ENCODE results near the gene CDKN2B-AS1.

The CDKN2B-AS1 gene

GRCh38 chr9:21982861-21983560 is 11.6 kb upstream of the CDKN2B-AS1 start:
- no peak for DNase-seq

DNA sequence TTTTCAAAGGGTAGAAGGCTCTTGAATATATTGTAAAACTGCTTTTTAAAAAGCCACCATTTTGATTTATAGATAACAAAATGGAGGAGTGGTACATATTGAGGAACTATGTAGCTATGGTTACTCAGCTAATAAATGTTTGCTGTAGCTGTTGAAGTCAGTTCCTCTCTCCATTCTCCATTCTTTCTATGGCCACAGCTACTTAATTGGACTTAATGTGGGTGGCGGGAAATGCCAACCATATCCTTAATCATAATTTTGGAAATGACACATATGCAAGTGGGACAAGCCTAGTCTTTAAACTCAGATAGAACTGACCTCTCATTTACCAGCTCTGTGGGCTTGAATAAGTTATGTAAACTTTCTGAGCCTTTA is 11.0 kb upstream of the CDKN2B-AS1 start:
- no peak for DNase-seq

- DNase-seq, result no peak
These were observed 10.5 kb upstream of the CDKN2B-AS1 start for GRCh38 chr9:21984101-21984500.

DNA sequence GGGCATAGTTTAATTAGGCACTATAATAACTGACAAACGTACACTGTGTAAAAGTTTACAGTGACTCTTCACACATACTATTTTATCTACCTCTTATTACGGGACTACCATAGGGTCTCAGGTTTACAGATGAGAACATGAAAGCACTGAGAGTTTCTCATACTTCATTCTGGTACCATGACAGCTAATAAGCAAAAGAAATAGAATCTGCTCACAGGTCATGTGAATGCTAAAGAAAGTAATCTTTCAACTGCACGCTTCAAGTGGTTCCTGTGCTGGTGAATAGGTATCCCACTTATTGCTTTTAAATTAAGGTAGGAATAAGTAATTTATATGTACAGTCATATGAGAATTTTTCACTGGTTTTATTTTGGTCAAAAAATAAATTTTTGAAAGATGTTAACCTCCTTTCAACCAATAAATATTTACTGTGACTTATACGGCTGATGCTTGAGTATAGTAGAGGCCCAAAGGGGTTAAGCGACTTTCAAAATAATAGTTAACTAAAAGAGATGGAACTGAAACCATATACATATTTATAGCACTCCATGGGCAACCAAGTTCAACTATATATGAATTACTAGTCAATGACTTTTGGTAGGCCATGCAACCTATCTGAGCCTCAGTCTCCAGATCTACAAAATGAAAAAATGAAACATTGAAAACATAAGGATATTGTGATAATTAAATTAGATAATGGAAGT is 8.5 kb upstream of the CDKN2B-AS1 start:
- DNase-seq, result no peak

DNA sequence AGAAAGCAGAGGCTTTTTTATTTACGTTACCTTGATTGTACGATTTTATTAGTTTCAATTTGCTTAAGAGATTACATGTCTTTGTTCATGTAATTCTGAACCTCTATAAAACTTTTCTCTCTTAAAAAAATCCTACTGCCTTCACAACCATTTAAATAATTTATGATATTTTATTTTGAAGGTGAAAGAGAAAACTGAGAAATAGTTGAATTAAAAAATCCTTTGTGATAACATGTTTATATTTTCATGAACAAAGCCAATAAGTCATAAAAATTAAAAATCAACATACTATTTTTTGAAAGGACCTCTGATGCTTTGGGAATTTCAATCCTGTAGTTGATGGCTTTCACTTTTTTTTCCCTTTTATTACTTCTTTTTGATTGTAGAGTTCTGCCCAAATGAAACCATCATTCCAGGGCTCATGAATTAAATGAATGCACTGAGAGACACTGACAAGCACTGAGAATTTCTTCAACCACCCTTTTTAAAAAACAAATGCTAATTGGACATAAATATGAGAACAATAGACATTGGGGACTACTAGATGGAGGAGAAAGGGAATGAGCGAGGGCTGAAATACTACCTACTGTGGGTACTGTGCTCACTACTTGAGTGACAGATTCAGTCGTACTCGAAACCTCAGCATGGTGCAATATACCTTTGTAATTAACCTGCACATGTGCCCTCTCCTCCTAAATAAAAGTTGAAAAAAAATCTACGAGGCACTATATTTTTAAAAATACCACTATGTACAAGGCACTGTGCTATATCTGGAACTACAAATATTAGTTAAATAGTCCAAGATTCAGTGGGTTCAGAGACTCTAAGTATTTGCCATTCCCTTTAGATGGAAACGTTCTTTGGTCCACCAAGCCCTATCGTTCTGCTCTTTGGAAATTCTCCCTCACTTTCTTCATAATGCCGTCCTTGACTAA is 6.3 kb upstream of the CDKN2B-AS1 start:
- DNase-seq, result no peak

DNA sequence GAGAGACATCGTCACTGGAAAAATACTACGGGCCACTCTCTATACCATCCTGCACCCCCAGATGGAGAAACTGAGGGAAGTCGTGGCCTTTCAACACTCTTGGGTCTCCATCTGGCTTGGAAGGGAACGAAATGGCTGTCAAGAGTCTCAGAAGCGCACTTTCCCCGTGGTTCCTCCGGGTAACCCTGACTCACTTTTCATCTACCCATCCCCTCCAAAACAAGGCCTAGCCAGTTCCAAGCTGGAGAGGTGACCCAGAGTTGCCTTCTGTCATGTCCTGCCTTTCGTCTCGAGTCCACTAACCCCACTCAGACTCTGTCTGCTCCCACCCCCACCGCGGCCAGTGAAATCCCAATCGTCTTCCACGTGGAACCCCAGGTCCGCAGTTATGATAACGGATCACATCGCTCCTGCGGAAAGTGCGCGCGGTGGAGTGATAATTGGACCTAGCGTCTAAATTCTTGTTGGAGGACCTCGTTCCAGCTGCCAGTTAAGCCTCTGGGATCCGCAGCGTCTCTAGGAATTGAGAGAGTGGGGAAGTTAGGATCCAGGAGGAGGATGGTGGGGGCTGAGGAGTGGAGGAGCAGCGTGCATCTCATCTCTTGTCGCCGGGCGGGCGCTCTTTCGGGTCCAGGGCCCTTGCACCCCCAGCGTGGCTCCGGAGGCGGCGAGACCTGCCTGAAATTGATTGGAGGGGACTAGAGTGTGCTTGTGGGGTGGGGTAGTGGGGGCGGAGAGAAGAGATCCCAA is 5.0 kb upstream of the CDKN2B-AS1 start:
- DNase-seq, result no peak

GRCh38 chr9:21991072-21991959 is 3.3 kb upstream of the CDKN2B-AS1 start:
- DNase-seq, result no peak

DNA sequence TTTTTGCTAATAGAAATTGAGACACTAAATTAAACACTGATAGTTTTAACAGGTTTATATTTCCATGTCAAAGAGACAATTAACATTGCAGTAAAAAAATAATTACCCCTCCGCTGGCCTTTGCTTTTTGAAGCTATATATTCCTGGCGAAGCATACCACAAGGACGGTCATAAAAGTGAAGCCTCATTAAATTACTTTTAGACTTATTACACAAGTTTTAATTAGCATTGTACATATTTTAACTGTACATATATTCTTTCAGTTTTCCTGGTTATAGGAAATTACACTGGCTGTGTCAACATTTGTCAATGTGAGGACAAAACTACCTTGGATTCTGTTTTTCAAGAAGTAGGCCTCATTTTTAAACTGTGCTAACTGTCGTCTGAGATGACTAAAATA is 1.6 kb upstream of the CDKN2B-AS1 start:
- no peak for DNase-seq

GRCh38 chr9:21993893-21994555 is 567 bp upstream of the CDKN2B-AS1 start, which contains the start of gene CDKN2A:
Gene CDKN2A, minus strand, starts transcription at chr9:21994392.
- peak; percentile 66 for DNase-seq

- peak; percentile 88 for DNase-seq
These were observed 545 bp downstream of the CDKN2B-AS1 start for GRCh38 chr9:21995006-21995665.

DNA sequence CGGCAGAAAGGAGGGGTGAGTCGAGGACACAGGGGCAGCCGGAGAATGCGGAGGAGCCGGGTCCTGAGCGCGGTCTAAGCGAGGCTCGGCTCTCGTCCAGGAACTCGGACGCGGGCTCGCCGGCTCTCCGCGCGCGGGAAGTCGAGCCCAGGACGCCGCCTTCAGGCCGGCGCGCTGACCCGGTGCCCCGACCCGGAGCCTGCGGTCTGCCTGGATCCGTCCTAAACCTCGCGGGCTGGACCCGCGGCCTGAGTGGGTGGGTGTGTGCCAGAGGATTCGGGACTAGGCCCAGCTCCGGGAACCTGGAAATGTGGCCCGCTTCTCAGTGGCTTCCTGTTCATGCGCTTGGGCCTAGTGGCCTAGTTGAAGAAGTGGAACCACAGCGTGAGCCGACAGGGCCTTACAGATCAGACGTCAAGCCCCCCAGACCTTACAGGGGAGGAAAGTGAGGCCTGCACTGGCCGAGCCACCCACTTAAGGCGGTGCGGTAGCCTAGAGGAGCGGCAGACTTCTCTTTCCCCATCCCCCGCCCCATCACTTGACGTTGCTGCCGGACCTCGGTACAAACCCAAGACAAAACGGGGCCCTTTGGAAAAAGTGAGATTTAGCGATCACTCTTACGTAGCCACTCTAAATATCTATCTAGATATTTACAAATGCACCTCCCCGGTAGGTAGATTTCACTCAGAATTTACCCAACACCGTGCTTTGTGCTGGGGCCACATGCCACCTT is 1.2 kb downstream of the CDKN2B-AS1 start:
- DNase-seq, result no peak

DNA sequence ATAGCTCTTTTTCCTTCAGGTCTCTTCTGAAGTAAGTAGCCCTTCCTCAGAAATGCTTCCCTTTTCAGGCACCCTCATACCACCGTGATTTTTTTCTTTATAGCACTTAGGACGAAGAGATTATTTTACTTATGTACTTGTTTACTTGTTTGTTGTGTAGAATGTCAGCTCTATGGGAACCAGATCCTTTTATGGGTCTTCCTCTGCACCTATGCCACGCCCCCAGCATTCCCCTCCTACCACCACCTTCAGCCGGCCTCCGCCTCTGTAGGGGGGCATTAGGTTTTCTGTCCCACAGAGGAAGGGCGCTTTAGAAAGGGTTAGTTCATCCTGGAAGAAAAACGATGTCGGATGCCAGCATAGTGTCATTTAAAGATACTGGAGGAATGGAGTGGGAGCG is 1.8 kb downstream of the CDKN2B-AS1 start:
- DNase-seq, result no peak

DNA sequence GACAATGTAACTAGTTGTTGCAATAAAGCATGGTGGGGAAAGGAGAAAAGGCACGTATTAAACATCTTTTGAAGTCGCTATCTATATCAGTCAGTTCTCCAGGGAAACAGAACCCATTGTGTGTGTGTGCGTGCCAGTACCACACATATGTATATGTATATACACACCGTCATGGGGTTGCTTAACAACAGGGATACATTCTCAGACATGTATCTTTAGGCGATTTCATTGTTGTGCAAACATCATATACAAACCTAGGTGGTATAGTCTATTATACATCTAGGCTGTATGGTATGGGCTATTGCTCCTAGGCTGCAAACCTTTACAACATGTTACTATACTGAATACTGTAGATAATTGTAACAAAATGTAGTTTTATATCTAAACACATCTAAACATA is 2.3 kb downstream of the CDKN2B-AS1 start:
- DNase-seq, result no peak

DNA sequence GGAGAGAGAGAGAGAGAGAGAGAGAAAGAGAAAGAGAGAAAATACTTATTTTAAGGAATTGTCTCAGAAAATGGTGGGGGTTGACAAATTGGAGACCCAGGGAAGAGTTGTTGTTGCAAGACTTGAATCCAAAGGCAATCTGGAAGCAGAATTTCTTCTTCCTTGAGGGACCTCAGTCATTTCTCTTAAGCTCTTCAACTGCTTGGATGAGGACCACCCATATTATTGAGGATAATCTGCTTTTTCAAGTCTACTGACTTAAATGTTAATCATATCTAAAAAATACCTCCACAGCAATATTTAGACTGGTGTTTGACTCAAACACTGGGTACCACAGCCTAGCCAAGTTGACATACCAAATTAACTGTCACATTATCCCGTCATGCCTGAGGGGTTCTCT is 2.9 kb downstream of the CDKN2B-AS1 start:
- DNase-seq, result no peak

DNA sequence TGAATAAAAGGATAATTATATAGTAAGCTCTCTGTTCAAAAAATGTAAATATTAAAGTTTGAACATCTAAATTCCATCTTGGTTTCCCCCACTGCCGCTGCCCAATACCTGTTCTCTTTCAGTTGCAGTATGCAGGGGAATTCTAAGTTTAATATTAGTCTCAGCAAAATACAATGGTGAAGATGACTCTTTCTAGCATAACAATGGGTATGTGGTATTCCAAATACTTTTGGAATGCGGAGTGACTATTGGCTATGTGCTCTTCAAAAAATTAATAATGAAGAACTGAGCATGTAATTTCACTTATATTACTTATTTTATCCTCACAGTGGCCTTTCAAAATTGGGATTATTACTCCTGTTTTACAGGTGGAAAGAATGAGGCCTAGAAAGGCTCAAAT is 3.4 kb downstream of the CDKN2B-AS1 start:
- no peak for DNase-seq

DNA sequence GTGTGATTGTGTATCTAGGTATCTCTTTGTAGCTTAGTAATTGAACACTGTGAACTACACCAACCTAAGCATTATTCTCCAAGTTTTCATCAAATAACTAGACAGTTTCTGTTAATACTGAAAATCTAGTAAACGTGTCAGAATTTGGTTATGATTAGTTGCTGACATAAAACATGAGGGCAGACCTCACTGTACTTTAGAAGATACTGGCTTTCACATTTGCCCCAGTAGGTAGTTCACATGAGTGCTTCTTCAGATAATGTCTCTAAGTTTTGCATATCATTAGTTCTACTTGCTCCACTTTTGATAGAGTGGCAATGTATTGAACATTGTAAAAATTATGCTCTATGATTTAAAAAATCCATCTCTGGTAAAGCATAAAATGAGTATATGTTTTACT is 7.4 kb downstream of the CDKN2B-AS1 start:
- DNase-seq, result no peak

DNA sequence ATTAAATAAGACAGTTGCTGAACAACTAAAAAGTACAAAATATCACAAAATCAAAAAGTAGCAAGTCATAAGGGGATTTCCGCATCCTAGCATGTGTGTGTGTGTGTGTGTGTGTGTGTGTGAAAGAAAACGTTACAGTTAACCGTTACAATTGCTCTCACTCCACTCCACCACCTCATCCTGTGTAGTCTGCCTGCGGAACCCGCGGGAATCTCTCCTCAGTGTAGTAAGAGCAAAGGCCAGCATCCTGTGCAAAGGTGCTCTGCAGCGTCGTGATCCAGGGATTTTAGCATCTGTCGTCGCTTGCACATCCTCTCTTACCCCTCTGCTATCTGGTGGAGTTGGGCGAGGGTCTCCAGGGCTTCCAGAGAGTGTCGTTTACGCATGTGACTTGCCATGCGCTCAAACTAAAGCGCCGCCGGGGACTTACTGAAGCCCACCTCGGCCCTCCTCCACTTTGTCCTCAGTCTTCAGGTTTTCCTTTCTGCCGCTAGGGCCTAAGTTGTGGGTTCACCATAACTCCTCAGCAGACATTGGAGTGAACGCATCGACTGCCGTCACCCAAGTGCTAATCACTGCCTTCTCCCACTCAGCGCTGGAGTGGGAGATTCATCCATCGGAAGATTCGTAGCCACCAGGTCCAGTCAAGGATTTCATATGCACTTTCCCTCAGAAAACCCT is 10.6 kb downstream of the CDKN2B-AS1 start:
- DNase-seq, result peak; percentile 43

DNA sequence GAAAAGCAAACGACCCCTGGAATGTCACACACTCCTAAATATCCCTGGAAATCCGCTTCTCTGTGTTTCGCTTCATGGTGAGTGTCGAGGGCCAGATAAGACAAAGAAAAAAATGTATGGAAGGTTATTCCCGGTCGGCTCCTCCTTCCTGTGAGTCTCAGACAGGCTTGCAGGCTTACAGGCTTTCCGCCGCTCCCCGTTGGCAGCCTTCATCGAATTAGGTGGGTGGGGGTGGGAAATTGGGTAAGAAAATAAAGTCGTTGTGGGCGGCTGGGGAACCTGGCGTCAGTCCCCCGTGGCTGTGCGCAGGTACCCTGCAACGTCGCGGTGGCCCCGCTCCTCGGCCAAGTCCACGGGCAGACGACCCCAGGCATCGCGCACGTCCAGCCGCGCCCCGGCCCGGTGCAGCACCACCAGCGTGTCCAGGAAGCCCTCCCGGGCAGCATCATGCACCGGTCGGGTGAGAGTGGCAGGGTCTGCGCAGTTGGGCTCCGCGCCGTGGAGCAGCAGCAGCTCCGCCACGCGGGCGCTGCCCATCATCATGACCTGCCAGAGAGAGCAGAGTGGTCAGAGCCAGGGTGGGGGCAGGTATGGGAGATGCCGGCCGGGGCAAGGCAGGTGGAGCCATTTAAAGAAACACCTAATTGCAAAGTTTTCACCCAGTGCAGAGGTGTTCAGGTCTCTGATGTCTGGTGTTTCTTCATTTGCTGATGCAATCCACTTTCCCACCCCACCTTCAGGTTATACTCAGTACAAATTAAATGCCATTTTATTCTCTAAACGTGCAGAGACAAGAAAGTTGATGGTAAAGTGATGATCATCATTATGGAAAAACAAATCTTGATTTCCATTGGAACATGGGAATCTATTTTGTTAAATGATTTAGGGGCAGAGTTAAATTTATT is 11.4 kb downstream of the CDKN2B-AS1 start:
- no peak for DNase-seq
